H1 (cell line): ENCODE results near the gene PTPRCAP. TPM values are rescaled to one million over a fixed set of nuclear protein-coding genes. Genes with fewer than 3 reads are reported as not detected.
A peak's percentile ranks its signal among the peaks of the same experiment; 100 is the strongest.

Experiments
- CTCF ChIA-PET: fragments of 300-600 bp; sonication (Branson Sonifier 250); formaldehyde crosslinking; loops from one replicate; lab custom pipeline; 2021; ENCODE audit not compliant: partially characterized antibody; lab: Charles Lee
- POLR2A ChIA-PET: fragments of 300-600 bp; sonication (Branson Sonifier 250); formaldehyde crosslinking; loops from one replicate; lab custom pipeline; 2021; ENCODE audit warnings: inconsistent platforms; ENCODE audit not compliant: partially characterized antibody; lab: Charles Lee
- DNase-seq, 2 experiments: peaks; one replicate each; pipeline versions ENCODE4 v3.0.0 to v3.0.0-alpha.2; 2010 to 2022; ENCODE audit warnings: low spot score in 2 of 2, low read depth in 1 of 2, mixed read lengths in 1 of 2
- FAIRE-seq: peaks from 2 replicates; lab custom pipeline; 2011; peaks lifted over from hg19 to GRCh38; lab: Jason Lieb, UNC
- H2AFZ ChIP-seq: 2 replicates; pipeline ENCODE4 v1.8.1; 2012; ENCODE audit warnings: low read length, inconsistent platforms
- H2AK5ac ChIP-seq: 2 replicates; pipeline ENCODE4 v1.6.1; 2013; ENCODE audit warnings: low read depth, low read length
- H2BK120ac ChIP-seq: replicated peaks from 2 replicates; pipeline ENCODE3; 2013; ENCODE audit warnings: low read depth, low read length, inconsistent platforms
- H2BK12ac ChIP-seq: 2 replicates; pipeline ENCODE4 v1.6.1; 2013; ENCODE audit warnings: low read depth, low read length
- H2BK15ac ChIP-seq: 2 replicates; pipeline ENCODE4 v1.6.1; 2013; ENCODE audit warnings: low read length
- H2BK20ac ChIP-seq: 2 replicates; pipeline ENCODE4 v1.6.1; 2013; ENCODE audit warnings: low read length
- H2BK5ac ChIP-seq: 2 replicates; pipeline ENCODE4 v1.6.1; 2013; ENCODE audit warnings: low read depth, low read length
- H3K14ac ChIP-seq: 2 replicates; pipeline ENCODE4 v1.6.1; 2013; ENCODE audit warnings: inconsistent platforms; ENCODE audit not compliant: insufficient read length
- H3K18ac ChIP-seq: 2 replicates; pipeline ENCODE4 v1.6.1; 2013; ENCODE audit warnings: low read length; ENCODE audit errors: extremely low read depth
- H3K23ac ChIP-seq: 2 replicates; pipeline ENCODE4 v1.6.1; 2013; ENCODE audit warnings: inconsistent platforms; ENCODE audit not compliant: insufficient read length
- H3K23me2 ChIP-seq: 2 replicates; pipeline ENCODE4 v1.6.1; 2013; ENCODE audit warnings: low read depth, low read length
- H3K27ac ChIP-seq: 2 replicates; pipeline ENCODE4 v1.6.1; 2011; ENCODE audit warnings: low read depth, low read length, inconsistent platforms
- H3K27me3 ChIP-seq, 4 experiments: replicated peaks in 1 of 4; 1 replicate in 1 of 4; 2 replicates in 3 of 4; pipeline versions ENCODE4 v1.6.1 to v1.8.1; 2011 to 2013; ENCODE audit warnings: low read length in 3 of 4, mild to moderate bottlenecking in 3 of 4, inconsistent platforms in 2 of 4, mixed read lengths in 2 of 4, moderate library complexity in 1 of 4; ENCODE audit not compliant: control insufficient read depth in 3 of 4, insufficient read depth in 3 of 4; ENCODE audit errors: extremely low read depth in 1 of 4
- H3K36me3 ChIP-seq, 4 experiments: 2 replicates each; pipeline versions ENCODE4 v1.6.1 to v1.8.1; 2011 to 2013; ENCODE audit warnings: mild to moderate bottlenecking in 4 of 4, low read length in 3 of 4, moderate library complexity in 2 of 4, control low read depth in 1 of 4, inconsistent platforms in 1 of 4; ENCODE audit not compliant: insufficient read depth in 4 of 4, control insufficient read depth in 2 of 4
- H3K4ac ChIP-seq: replicated peaks from 2 replicates; pipeline ENCODE3; 2013; ENCODE audit warnings: low read length, low read depth, mixed read lengths, inconsistent platforms; ENCODE audit not compliant: insufficient read length
- H3K4me1 ChIP-seq, 4 experiments: replicated peaks in 1 of 4; 1 replicate in 1 of 4; 2 replicates in 3 of 4; pipeline versions ENCODE4 v1.6.1 to v1.8.1; 2011 to 2013; ENCODE audit warnings: low read length in 3 of 4, inconsistent platforms in 2 of 4, mixed read lengths in 1 of 4; ENCODE audit not compliant: insufficient read depth in 4 of 4, control insufficient read depth in 3 of 4
- H3K4me2 ChIP-seq, 2 experiments: 2 replicates each; pipeline versions ENCODE4 v1.6.1 to v1.8.1; 2011 to 2013; ENCODE audit warnings: low read depth in 2 of 2, low read length in 2 of 2, control low read depth in 1 of 2, inconsistent platforms in 1 of 2, mild to moderate bottlenecking in 1 of 2; ENCODE audit not compliant: insufficient read depth in 1 of 2
- H3K4me3 ChIP-seq, 4 experiments: fragments of 200-600, 300-600 bp in 1 of 4; sonication (generic), shearing (Covaris generic), sonication (Bioruptor Twin) in 1 of 4; 2 replicates each; pipeline versions ENCODE4 v1.5.1 to v1.8.1; 2011 to 2016; ENCODE audit warnings: low read length in 4 of 4, low read depth in 3 of 4, control low read depth in 2 of 4, inconsistent platforms in 2 of 4, mild to moderate bottlenecking in 2 of 4, mixed read lengths in 1 of 4, moderate library complexity in 1 of 4; ENCODE audit not compliant: insufficient read depth in 2 of 4; ENCODE audit errors: extremely low read depth in 1 of 4
- H3K56ac ChIP-seq: replicated peaks from 2 replicates; pipeline ENCODE3; 2013; ENCODE audit warnings: low read depth, mild to moderate bottlenecking, mixed read lengths, low read length, inconsistent platforms; ENCODE audit not compliant: insufficient read length
- H3K79me1 ChIP-seq: 2 replicates; pipeline ENCODE4 v1.6.1; 2013; ENCODE audit warnings: low read depth, low read length, control low read depth
- H3K79me2 ChIP-seq, 2 experiments: 2 replicates each; pipeline versions ENCODE4 v1.6.1 to v1.8.1; 2012 to 2013; ENCODE audit warnings: low read length in 2 of 2, mild to moderate bottlenecking in 2 of 2, inconsistent platforms in 1 of 2; ENCODE audit not compliant: insufficient read depth in 2 of 2, control insufficient read depth in 1 of 2
- H3K9ac ChIP-seq, 4 experiments: replicated peaks in 1 of 4; 1 replicate in 1 of 4; 2 replicates in 3 of 4; pipeline versions ENCODE4 v1.6.1 to v1.8.1; 2011 to 2013; ENCODE audit warnings: low read depth in 3 of 4, low read length in 3 of 4, control low read depth in 2 of 4, mild to moderate bottlenecking in 2 of 4, moderate library complexity in 2 of 4, inconsistent platforms in 1 of 4; ENCODE audit errors: extremely low read depth in 1 of 4
- H3K9me3 ChIP-seq, 2 experiments: 2 replicates each; pipeline versions ENCODE4 v1.6.1 to v1.8.1; 2012 to 2013; ENCODE audit warnings: mild to moderate bottlenecking in 2 of 2, moderate library complexity in 2 of 2, control low read depth in 1 of 2, inconsistent platforms in 1 of 2, low read depth in 1 of 2, low read length in 1 of 2, mixed read lengths in 1 of 2; ENCODE audit not compliant: insufficient read depth in 2 of 2
- H4K20me1 ChIP-seq, 2 experiments: replicated peaks in 1 of 2; 2 replicates each; pipeline versions ENCODE3 to v1.8.1; 2011 to 2013; ENCODE audit warnings: inconsistent platforms in 2 of 2, low read length in 2 of 2, mild to moderate bottlenecking in 1 of 2; ENCODE audit not compliant: insufficient read depth in 2 of 2, control insufficient read depth in 1 of 2
- H4K5ac ChIP-seq: 2 replicates; pipeline ENCODE4 v1.6.1; 2013; ENCODE audit warnings: low read length, low read depth, mixed read lengths, inconsistent platforms; ENCODE audit not compliant: insufficient read length
- H4K8ac ChIP-seq: 2 replicates; pipeline ENCODE4 v1.8.0; 2013; ENCODE audit warnings: mild to moderate bottlenecking, moderate library complexity, low read length, inconsistent platforms; ENCODE audit not compliant: insufficient read depth; ENCODE audit errors: extremely low read depth
- H4K91ac ChIP-seq: replicated peaks from 2 replicates; pipeline ENCODE3; 2013; ENCODE audit warnings: low read length, mixed read lengths, inconsistent platforms; ENCODE audit not compliant: insufficient read length
- CBX5 ChIP-seq: fragments of 300-800, 300-1000 bp; sonication (generic); IDR thresholded peaks from 2 replicates; pipeline ENCODE4 v1.7.1; 2016; ENCODE audit warnings: antibody characterized with exemption, low read length, low read depth
- CBX8 ChIP-seq: fragments of 300-800, 300-1000 bp; sonication (generic); IDR thresholded peaks from 2 replicates; pipeline ENCODE4 v1.7.1; 2016; ENCODE audit warnings: low read depth, low read length, borderline replicate concordance
- EZH2 ChIP-seq: fragments of 200-600 bp; sonication (generic); IDR thresholded peaks from 2 replicates; pipeline ENCODE4 v1.7.1; 2012; ENCODE audit warnings: low read depth, mild to moderate bottlenecking, moderate library complexity, low read length, inconsistent platforms; ENCODE audit not compliant: severe bottlenecking
- POU5F1 ChIP-seq: IDR thresholded peaks from 2 replicates; pipeline ENCODE4 v1.6.1; 2011; ENCODE audit warnings: low read depth, mild to moderate bottlenecking, low read length, moderate library complexity
- RAD21 ChIP-seq, 2 experiments: IDR thresholded peaks in 1 of 2; conservative IDR thresholded peaks in 1 of 2; 2 replicates each; pipeline ENCODE4 v1.6.1; 2011; ENCODE audit warnings: low read depth in 2 of 2, low read length in 2 of 2, improper control_type of control experiment in 1 of 2, inconsistent platforms in 1 of 2, mild to moderate bottlenecking in 1 of 2, moderate library complexity in 1 of 2
- WGBS, 2 experiments: shearing (Covaris generic) in 1 of 2; methylation state at CpG; one replicate each; pipeline versions ENCODE4 v1.1.6 to v1.1.7; 2013 to 2015; ENCODE audit warnings: low lambda C conversion rate in 2 of 2, mixed read lengths in 2 of 2, inconsistent platforms in 1 of 2, low coverage in 1 of 2, missing lambda C conversion rate in 1 of 2; ENCODE audit not compliant: insufficient replicate concordance in 2 of 2, insufficient coverage in 1 of 2, insufficient read length in 1 of 2; ENCODE audit errors: extremely low coverage in 1 of 2, missing lambda C conversion rate in 1 of 2; 5-methylcytosine and 5-hydroxymethylcytosine counted together
- polyA plus RNA-seq, 7 experiments: library from polyadenylated mRNA; depleted of rRNA in 3 of 7; stranded (reverse) in 5 of 7; unstranded in 2 of 7; fragments of >200 nt in 5 of 7; fragments of 200-250 nt in 2 of 7; gene quantifications; 1 replicate in 5 of 7; 2 replicates in 1 of 7; 4 replicates in 1 of 7; pipeline versions ENCODE4 v1.2.1 to v1.2.3, GENCODE V29; 2011 to 2013; ENCODE audit warnings: missing spikeins in 2 of 7, mixed read lengths in 2 of 7
- total RNA-seq: library from RNA; stranded (reverse); fragmentation: NEBNext Ultra II Directional; extraction: Animal tissue kit (Norgen Biotek cat#: 25700); gene quantifications from 2 replicates; pipeline ENCODE4 v1.2.1, GENCODE V29; 2021
- TF ChIP-seq, protein P1 (sequence below): IDR thresholded peaks from 2 replicates; pipeline ENCODE4 v1.6.1; 2011; ENCODE audit warnings: low read length, improper control_type of control experiment

Gene PTPRCAP
- total and polyA plus RNA-seq, 2 of the 8 experiments (the other 6 are each of a cell fraction or from before 2014, with no cell fraction given), result 0.78 to 6.7 TPM

DNA sequence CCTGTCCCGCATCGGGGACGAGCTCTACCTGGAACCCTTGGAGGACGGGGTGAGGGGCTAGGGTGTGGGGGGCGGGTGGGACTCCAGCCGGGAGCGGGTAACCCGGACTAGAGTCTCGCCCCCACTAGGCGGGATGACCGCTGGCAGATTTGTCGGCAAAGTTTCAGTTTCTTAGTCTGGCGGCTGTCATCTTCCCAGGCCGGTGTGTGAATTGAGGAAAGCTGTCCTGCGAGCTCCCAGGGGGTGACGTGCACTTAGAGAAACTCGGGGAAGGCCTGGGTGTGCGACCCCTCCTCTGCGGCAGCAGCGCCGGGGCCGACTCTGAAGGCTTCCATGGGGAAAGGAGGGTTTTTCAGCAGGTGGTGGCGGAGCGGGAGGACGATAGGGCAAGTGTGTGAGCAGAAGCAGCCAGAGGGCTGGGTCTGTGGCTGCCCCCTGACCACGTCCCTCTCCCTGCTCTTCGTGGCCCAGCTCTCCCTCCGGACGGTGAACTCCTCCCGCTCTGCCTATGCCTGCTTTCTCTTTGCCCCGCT is 45.2 kb downstream of the PTPRCAP start:
- H3K4me2 ChIP-seq, result peak overlapping the region; percentile 65 to 86
- H3K23me2 ChIP-seq, result peaks cover 13% of the 10 kb centered on the region
- no peaks in the 10 kb centered on the region for H3K9me3 ChIP-seq
- peak overlapping the region; percentile 67 to 84 (median 70) for H3K9ac ChIP-seq
- peak overlapping the region; percentile 63 to 88 (median 69) for H3K4me3 ChIP-seq
- 0 out of 2 replicates have a peak overlapping the region, but pooled peaks have one; percentile 27 for H2BK12ac ChIP-seq
- H4K91ac ChIP-seq, result no peak overlapping the region
- H4K20me1 ChIP-seq, result peaks cover 0 to 5% of the 10 kb centered on the region in 2 experiments
- no peak for TF ChIP-seq RAD21 (IDR thresholded peaks at IDR 0.05 in 1 of 2, conservative IDR thresholded peaks at IDR 0.05 in 1 of 2; ENCODE audit: low read depth in 2 of 2, low read length in 2 of 2)
- TF ChIP-seq CBX8, result no peak
- TF ChIP-seq POU5F1, result no peak
- TF ChIP-seq EZH2, result no peak
- TF ChIP-seq, protein P1, sequence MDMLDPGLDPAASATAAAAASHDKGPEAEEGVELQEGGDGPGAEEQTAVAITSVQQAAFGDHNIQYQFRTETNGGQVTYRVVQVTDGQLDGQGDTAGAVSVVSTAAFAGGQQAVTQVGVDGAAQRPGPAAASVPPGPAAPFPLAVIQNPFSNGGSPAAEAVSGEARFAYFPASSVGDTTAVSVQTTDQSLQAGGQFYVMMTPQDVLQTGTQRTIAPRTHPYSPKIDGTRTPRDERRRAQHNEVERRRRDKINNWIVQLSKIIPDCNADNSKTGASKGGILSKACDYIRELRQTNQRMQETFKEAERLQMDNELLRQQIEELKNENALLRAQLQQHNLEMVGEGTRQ, result no peak
- TF ChIP-seq CBX5, result no peak
- no peaks in the 10 kb centered on the region for H3K27me3 ChIP-seq
- H3K27ac ChIP-seq, result no peak overlapping the region
- no peak overlapping the region for H4K5ac ChIP-seq
- 0 out of 2 replicates have a peak, but pooled peaks cover 2% of the 10 kb centered on the region for H3K79me1 ChIP-seq
- H4K8ac ChIP-seq, result peak overlapping the region; percentile 89
- WGBS, 2 experiments, result 35% methylated on average over 21 of the region's 31 CpGs; no CpG with 5 or more reads in 1 of the 2 experiments
- H2BK5ac ChIP-seq, result no peak overlapping the region
- FAIRE-seq (no peak), DNase-seq (no peak)
- no peak overlapping the region for H3K23ac ChIP-seq
- POLR2A ChIA-PET, result interaction anchor here (0.7 to 3.3 kb wide), 18 partner anchors 9 to 83 kb away, joined by 3 to 31 read pairs (median 4); partner anchors contain the start of genes POLD4, PPP1CA and TBC1D10C
- H3K4ac ChIP-seq, result no peak overlapping the region
- H3K56ac ChIP-seq, result peak overlapping the region; percentile 72
- CTCF ChIA-PET, result interaction anchor here (1.0 to 34.8 kb wide), 10 partner anchors 9 to 188 kb away, joined by 3 to 1305 read pairs (median 4); partner anchors contain the start of genes AIP, CLCF1, POLD4 and PPP1CA
- H3K79me2 ChIP-seq, result no peaks in the 10 kb centered on the region
- H2BK120ac ChIP-seq, result no peak overlapping the region
- peaks cover 0 to 12% (median 7%) of the 10 kb centered on the region in 4 experiments; a peak in 4 of 7 replicates for H3K4me1 ChIP-seq
- H3K36me3 ChIP-seq, result peaks cover 0 to 5% (median under 1%) of the 10 kb centered on the region in 4 experiments; a peak in 4 of 8 replicates
- no peak overlapping the region for H2BK20ac ChIP-seq
- no peak overlapping the region; the same call in 1 of the 2 replicates for H2BK15ac ChIP-seq
- no peak overlapping the region for H3K18ac ChIP-seq
- no peak overlapping the region for H3K14ac ChIP-seq
- H2AFZ ChIP-seq, result no peak overlapping the region
- H2AK5ac ChIP-seq, result no peak overlapping the region
